ENCODE results near the gene TAGLN.

DNA sequence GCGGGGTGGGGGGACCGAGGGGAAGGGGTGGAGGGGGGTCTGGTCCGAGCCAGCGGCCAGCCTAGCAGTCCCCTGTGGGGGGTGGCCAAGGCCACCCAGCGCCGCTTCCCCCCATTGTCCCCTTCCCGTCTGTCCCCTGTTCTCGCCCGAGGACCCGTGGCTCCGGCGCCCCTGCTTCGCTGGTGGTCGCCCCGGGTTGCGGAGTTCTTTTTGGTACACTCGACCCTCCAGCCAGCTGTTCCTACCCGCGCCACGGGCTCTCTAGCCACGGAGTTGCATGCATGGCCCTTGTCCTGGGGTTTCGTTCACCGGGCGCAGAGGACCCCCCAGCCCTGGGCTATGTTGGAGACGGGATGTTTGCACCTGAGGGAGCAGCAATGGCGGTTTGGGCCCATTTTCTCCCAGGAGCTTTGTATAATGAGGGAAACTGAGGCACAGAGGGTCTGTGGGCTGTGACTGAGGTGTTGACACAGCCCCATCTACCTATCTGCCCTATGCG, 33.8 kb downstream of the TAGLN start:
- TF ChIP-seq EZH2phosphoT487 (IDR thresholded peaks at IDR 0.05; ENCODE audit: borderline replicate concordance) (no peak), CTCF (conservative IDR thresholded peaks at IDR 0.05; ENCODE audit: low read length) (no peak)
